ENCODE measurements around the gene MEF2B.

GRCh38 chr19:19212916-19213315 is 42.9 kb upstream of the MEF2B start:
- TF ChIP-seq, protein P1, sequence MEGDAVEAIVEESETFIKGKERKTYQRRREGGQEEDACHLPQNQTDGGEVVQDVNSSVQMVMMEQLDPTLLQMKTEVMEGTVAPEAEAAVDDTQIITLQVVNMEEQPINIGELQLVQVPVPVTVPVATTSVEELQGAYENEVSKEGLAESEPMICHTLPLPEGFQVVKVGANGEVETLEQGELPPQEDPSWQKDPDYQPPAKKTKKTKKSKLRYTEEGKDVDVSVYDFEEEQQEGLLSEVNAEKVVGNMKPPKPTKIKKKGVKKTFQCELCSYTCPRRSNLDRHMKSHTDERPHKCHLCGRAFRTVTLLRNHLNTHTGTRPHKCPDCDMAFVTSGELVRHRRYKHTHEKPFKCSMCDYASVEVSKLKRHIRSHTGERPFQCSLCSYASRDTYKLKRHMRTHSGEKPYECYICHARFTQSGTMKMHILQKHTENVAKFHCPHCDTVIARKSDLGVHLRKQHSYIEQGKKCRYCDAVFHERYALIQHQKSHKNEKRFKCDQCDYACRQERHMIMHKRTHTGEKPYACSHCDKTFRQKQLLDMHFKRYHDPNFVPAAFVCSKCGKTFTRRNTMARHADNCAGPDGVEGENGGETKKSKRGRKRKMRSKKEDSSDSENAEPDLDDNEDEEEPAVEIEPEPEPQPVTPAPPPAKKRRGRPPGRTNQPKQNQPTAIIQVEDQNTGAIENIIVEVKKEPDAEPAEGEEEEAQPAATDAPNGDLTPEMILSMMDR (tag by site-specific recombination; IDR thresholded peaks at IDR 0.05): no peak
- TF ChIP-seq REST (tag by site-specific recombination; IDR thresholded peaks at IDR 0.05) (no peak), ZNF473 (tag by site-specific recombination; IDR thresholded peaks at IDR 0.05) (no peak), ZNF394 (tag by site-specific recombination; IDR thresholded peaks at IDR 0.05; ENCODE audit: borderline replicate concordance) (no peak), OVOL3 (tag by site-specific recombination; IDR thresholded peaks at IDR 0.05) (no peak), ZNF121 (tag by site-specific recombination; IDR thresholded peaks at IDR 0.05) (no peak), ZNF112 (tag by site-specific recombination; IDR thresholded peaks at IDR 0.05) (no peak), MYNN (tag by site-specific recombination; IDR thresholded peaks at IDR 0.05; ENCODE audit: borderline replicate concordance) (no peak), ZNF10 (tag by site-specific recombination; IDR thresholded peaks at IDR 0.05) (no peak), PATZ1 (tag by site-specific recombination; IDR thresholded peaks at IDR 0.05) (no peak), ZNF501 (tag by site-specific recombination; IDR thresholded peaks at IDR 0.05) (no peak)
- TF ChIP-seq, protein P2, sequence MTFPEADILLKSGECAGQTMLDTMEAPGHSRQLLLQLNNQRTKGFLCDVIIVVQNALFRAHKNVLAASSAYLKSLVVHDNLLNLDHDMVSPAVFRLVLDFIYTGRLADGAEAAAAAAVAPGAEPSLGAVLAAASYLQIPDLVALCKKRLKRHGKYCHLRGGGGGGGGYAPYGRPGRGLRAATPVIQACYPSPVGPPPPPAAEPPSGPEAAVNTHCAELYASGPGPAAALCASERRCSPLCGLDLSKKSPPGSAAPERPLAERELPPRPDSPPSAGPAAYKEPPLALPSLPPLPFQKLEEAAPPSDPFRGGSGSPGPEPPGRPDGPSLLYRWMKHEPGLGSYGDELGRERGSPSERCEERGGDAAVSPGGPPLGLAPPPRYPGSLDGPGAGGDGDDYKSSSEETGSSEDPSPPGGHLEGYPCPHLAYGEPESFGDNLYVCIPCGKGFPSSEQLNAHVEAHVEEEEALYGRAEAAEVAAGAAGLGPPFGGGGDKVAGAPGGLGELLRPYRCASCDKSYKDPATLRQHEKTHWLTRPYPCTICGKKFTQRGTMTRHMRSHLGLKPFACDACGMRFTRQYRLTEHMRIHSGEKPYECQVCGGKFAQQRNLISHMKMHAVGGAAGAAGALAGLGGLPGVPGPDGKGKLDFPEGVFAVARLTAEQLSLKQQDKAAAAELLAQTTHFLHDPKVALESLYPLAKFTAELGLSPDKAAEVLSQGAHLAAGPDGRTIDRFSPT (tag by site-specific recombination; IDR thresholded peaks at IDR 0.05): no peak
- TF ChIP-seq, protein P3, sequence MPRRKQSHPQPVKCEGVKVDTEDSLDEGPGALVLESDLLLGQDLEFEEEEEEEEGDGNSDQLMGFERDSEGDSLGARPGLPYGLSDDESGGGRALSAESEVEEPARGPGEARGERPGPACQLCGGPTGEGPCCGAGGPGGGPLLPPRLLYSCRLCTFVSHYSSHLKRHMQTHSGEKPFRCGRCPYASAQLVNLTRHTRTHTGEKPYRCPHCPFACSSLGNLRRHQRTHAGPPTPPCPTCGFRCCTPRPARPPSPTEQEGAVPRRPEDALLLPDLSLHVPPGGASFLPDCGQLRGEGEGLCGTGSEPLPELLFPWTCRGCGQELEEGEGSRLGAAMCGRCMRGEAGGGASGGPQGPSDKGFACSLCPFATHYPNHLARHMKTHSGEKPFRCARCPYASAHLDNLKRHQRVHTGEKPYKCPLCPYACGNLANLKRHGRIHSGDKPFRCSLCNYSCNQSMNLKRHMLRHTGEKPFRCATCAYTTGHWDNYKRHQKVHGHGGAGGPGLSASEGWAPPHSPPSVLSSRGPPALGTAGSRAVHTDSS (tag by site-specific recombination; IDR thresholded peaks at IDR 0.05): no peak

Data from HEK293 (cell line).